GM19452 (cell line): ENCODE results near the gene LRRC46.

Experiments
- ATAC-seq: cut with Tn5 transposase; IDR thresholded peaks from one replicate; pipeline ENCODE4 v1.9.1; 2021; ENCODE audit not compliant: unreplicated experiment

Gene LRRC46

GRCh38 chr17:47808830-47809480 is 22.5 kb upstream of the LRRC46 start:
- no peak for ATAC-seq

GRCh38 chr17:47810200-47810821 is 21.2 kb upstream of the LRRC46 start:
- no peak for ATAC-seq

- no peak for ATAC-seq
Observed at GRCh38 chr17:47810901-47811635, 20.4 kb upstream of the LRRC46 start.

GRCh38 chr17:47811709-47812108 is 19.8 kb upstream of the LRRC46 start:
- ATAC-seq = no peak

GRCh38 chr17:47812146-47812920 is 19.1 kb upstream of the LRRC46 start:
- no peak for ATAC-seq

- no peak for ATAC-seq
Observed at GRCh38 chr17:47813077-47813476, 18.4 kb upstream of the LRRC46 start.

GRCh38 chr17:47813512-47814031 is 17.9 kb upstream of the LRRC46 start:
- no peak for ATAC-seq

- ATAC-seq = no peak
Observed at GRCh38 chr17:47815106-47815918, 16.2 kb upstream of the LRRC46 start.

- ATAC-seq = no peak
Observed at GRCh38 chr17:47816111-47816735, 15.2 kb upstream of the LRRC46 start.

GRCh38 chr17:47816947-47817346 is 14.5 kb upstream of the LRRC46 start:
- ATAC-seq = no peak

GRCh38 chr17:47818002-47818695 is 13.3 kb upstream of the LRRC46 start:
- no peak for ATAC-seq

- no peak for ATAC-seq
Observed at GRCh38 chr17:47819475-47819874, 12.0 kb upstream of the LRRC46 start.

- no peak for ATAC-seq
Observed at GRCh38 chr17:47820033-47820789, 11.3 kb upstream of the LRRC46 start.

- ATAC-seq = no peak
Observed at GRCh38 chr17:47821031-47821423, 10.4 kb upstream of the LRRC46 start.

GRCh38 chr17:47821424-47822391 is 9.8 kb upstream of the LRRC46 start, which contains the start of gene OSBPL7:
Gene OSBPL7 (minus strand): TSS chr17:47821794. CDS start chr17:47820278, 1,516 bp downstream.
- ATAC-seq = peak; percentile 79

GRCh38 chr17:47822785-47823184 is 8.7 kb upstream of the LRRC46 start:
- no peak for ATAC-seq

- ATAC-seq = no peak
Observed at GRCh38 chr17:47823519-47823918, 8.0 kb upstream of the LRRC46 start.
